K562 (cell line): ENCODE data around the gene SUOX. TPM values are rescaled to one million over a fixed set of nuclear protein-coding genes. Genes with fewer than 3 reads are reported as not detected.

Experiments
- ATAC-seq: fragments of 200-7000 bp; cut with Tn5 transposase; 3 replicates; pipeline ENCODE4 v1.9.1; 2020; ENCODE audit warnings: moderate library complexity
- BruUV-seq: library from RNA; stranded (reverse); fragments of 400-500 nt; replicated peaks from 2 replicates; lab custom pipeline; 2021; lab: Mats Ljungman, UMichigan
- CTCF ChIA-PET: fragments of 300-600 bp; formaldehyde crosslinking; extraction: SDS; loops from one replicate; lab custom pipeline; 2021; ENCODE audit warnings: low intra/inter-chr PET ratio; lab: Yijun Ruan, JAX
- POLR2A ChIA-PET: fragments of 300-600, 350-650 bp; sonication (Branson Sonifier 250); formaldehyde crosslinking; extraction: SDS; loops from one replicate; lab custom pipeline; 2021; ENCODE audit warnings: antibody characterized with exemption, inconsistent platforms; lab: Yijun Ruan, JAX
- DNase-seq, 4 experiments: peaks; one replicate each; pipeline versions ENCODE4 v3.0.0 to v3.0.0-alpha.2; 2011 to 2018; ENCODE audit warnings: low spot score in 3 of 4, mixed read lengths in 3 of 4; ENCODE audit errors: extremely low read depth in 1 of 4
- FAIRE-seq: peaks from 2 replicates; lab custom pipeline; 2011; peaks lifted over from hg19 to GRCh38; lab: Jason Lieb, UNC
- H2AFZ ChIP-seq: 2 replicates; pipeline ENCODE4 v1.6.0; 2011; ENCODE audit warnings: low read depth, low read length, control low read depth, inconsistent platforms
- H3K27ac ChIP-seq: fragments of 200-600 bp; 3 replicates; pipeline ENCODE4 v1.8.0; 2011; ENCODE audit warnings: low read depth, mild to moderate bottlenecking, control low read depth, inconsistent platforms, low read length, moderate library complexity, mixed read lengths; ENCODE audit errors: extremely low read depth
- H3K27me3 ChIP-seq, 2 experiments: fragments of 300-600 bp in 1 of 2; 2 replicates in 1 of 2; 3 replicates in 1 of 2; pipeline versions ENCODE4 v1.6.0 to v1.8.0; 2011; ENCODE audit warnings: inconsistent platforms in 2 of 2, low read length in 2 of 2, mild to moderate bottlenecking in 1 of 2, mixed read lengths in 1 of 2, moderate library complexity in 1 of 2; ENCODE audit not compliant: control insufficient read depth in 2 of 2, insufficient read depth in 2 of 2
- H3K36me3 ChIP-seq: fragments of 300-600 bp; 3 replicates; pipeline ENCODE4 v1.8.0; 2011; ENCODE audit warnings: mild to moderate bottlenecking, low read length, inconsistent platforms; ENCODE audit not compliant: control insufficient read depth, insufficient read depth
- H3K4me1 ChIP-seq, 2 experiments: fragments of 200-600 bp in 1 of 2; replicated peaks in 1 of 2; 2 replicates in 1 of 2; 3 replicates in 1 of 2; pipeline versions ENCODE4 v1.5.1 to v1.8.0; 2011; ENCODE audit warnings: inconsistent platforms in 2 of 2, low read length in 2 of 2, mild to moderate bottlenecking in 1 of 2, mixed read lengths in 1 of 2, moderate library complexity in 1 of 2; ENCODE audit not compliant: control insufficient read depth in 2 of 2, insufficient read depth in 2 of 2
- H3K4me2 ChIP-seq: 2 replicates; pipeline ENCODE4 v1.6.1; 2011; ENCODE audit warnings: low read length, control low read depth, inconsistent platforms, mixed read lengths; ENCODE audit not compliant: insufficient read depth
- H3K4me3 ChIP-seq: fragments of 200-600 bp; sonication (generic), shearing (Covaris generic); 2 replicates; pipeline ENCODE4 v1.5.1; 2016; ENCODE audit warnings: control low read depth, inconsistent platforms
- H3K79me2 ChIP-seq: fragments of 200-600 bp; 3 replicates; pipeline ENCODE4 v1.8.0; 2011; ENCODE audit warnings: low read length, inconsistent platforms; ENCODE audit not compliant: control insufficient read depth, insufficient read depth
- H3K9ac ChIP-seq, 2 experiments: 2 replicates each; pipeline versions ENCODE4 v1.6.0 to v1.6.1; 2011; ENCODE audit warnings: low read depth in 2 of 2, low read length in 2 of 2, control low read depth in 1 of 2, inconsistent platforms in 1 of 2, mild to moderate bottlenecking in 1 of 2, mixed read lengths in 1 of 2; ENCODE audit not compliant: insufficient read depth in 1 of 2
- H3K9me1 ChIP-seq: one replicate; pipeline ENCODE4 v1.6.0; 2011; ENCODE audit warnings: inconsistent platforms, mild to moderate bottlenecking, low read length, moderate library complexity; ENCODE audit not compliant: control insufficient read depth, insufficient read depth
- H3K9me3 ChIP-seq: replicated peaks from 2 replicates; pipeline ENCODE4 v1.5.1; 2011; ENCODE audit warnings: low read depth, low read length, inconsistent platforms; ENCODE audit not compliant: control insufficient read depth, insufficient read depth
- H4K20me1 ChIP-seq: replicated peaks from 2 replicates; pipeline ENCODE4 v1.6.1; 2011; ENCODE audit warnings: low read length, inconsistent platforms, mixed read lengths; ENCODE audit not compliant: control insufficient read depth, insufficient read depth
- MCM5 ChIP-seq: fragments of 450-650 bp; IDR thresholded peaks from 2 replicates; pipeline ENCODE4 v1.6.1; 2016; ENCODE audit warnings: low read depth
- NR2C1 ChIP-seq, 2 experiments: fragments of 450-650 bp; IDR thresholded peaks; 2 replicates each; pipeline ENCODE4 v1.6.1; 2017; ENCODE audit warnings: mild to moderate bottlenecking in 2 of 2, antibody characterized with exemption in 1 of 2, inconsistent platforms in 1 of 2, missing compliant biosample characterization in 1 of 2, missing genetic modification characterization in 1 of 2
- NR2C2 ChIP-seq, 2 experiments: fragments of 200-800 bp in 1 of 2; sonication (Bioruptor generic) in 1 of 2; sonication (generic) in 1 of 2; formaldehyde crosslinking in 1 of 2; IDR thresholded peaks; 2 replicates each; pipeline versions ENCODE4 v1.6.1 to v1.8.0; 2016 to 2022; ENCODE audit warnings: mild to moderate bottlenecking in 1 of 2, missing compliant biosample characterization in 1 of 2, missing genetic modification characterization in 1 of 2, missing genetic modification reagents in 1 of 2
- WGBS: fragments of 100-300 bp; shearing (Covaris generic); methylation state at CpG from one replicate; pipeline ENCODE4 v1.1.6; 2016; ENCODE audit warnings: low coverage, mixed read lengths; ENCODE audit not compliant: insufficient coverage; ENCODE audit errors: missing lambda C conversion rate; 5-methylcytosine and 5-hydroxymethylcytosine counted together
- in situ Hi-C: fragments of 300-500 bp; cut with MboI; formaldehyde crosslinking; loops from 4 replicates; pipeline ENCODE4 v1.15.0; 2018; ENCODE audit warnings: inconsistent platforms, mixed read lengths
- intact Hi-C: fragments of 100-400 bp; cut with micrococcal nuclease; formaldehyde crosslinking; loops from 2 replicates; pipeline ENCODE4 v1.14.2; 2022
- polyA plus RNA-seq, 8 experiments: library from polyadenylated mRNA; depleted of rRNA in 4 of 8; stranded (reverse) in 5 of 8; unstranded in 3 of 8; fragments of >200 nt; fragmentation: Nextera tagmentation in 2 of 8; fragmentation: Illumina TruSeq in 1 of 8; extraction: Ambion mirVana in 2 of 8; extraction: Trizol in 1 of 8; gene quantifications; 2 replicates each; pipeline versions ENCODE4 v1.2.1 to v1.2.3, GENCODE V29; 2011 to 2014; ENCODE audit warnings: inconsistent platforms in 1 of 8, missing spikeins in 1 of 8
- total RNA-seq, 7 experiments: library from RNA; depleted of rRNA in 6 of 7; stranded (reverse); fragments of >200 nt in 6 of 7; fragmentation: Illumina TruSeq in 2 of 7; extraction: Trizol in 2 of 7; gene quantifications; 2 replicates each; pipeline versions ENCODE4 v1.2.1 to v1.2.3, GENCODE V29; 2011 to 2021; ENCODE audit warnings: low replicate concordance in 1 of 7

The SUOX gene
- total and polyA plus RNA-seq, 9 of the 15 experiments (the other 6 are each of a cell fraction or from before 2014, with no cell fraction given), result 9.2 to 39.7 (median 25.4) TPM

- DNase-seq (no peak), FAIRE-seq (no peak), ATAC-seq (no peak)
- in situ Hi-C loops, result no loop called here
- no peak overlapping the region for H3K4me2 ChIP-seq
- H3K79me2 ChIP-seq, result no peaks in the 10 kb centered on the region
- TF ChIP-seq NR2C2 (CRISPR knock-in tag; IDR thresholded peaks at IDR 0.05) (no peak), NR2C2 (tag; IDR thresholded peaks at IDR 0.05) (0 out of 2 replicates have a peak, but pooled peaks have one; percentile 24), NR2C1 (IDR thresholded peaks at IDR 0.05) (peak; percentile 42; the same call in 1 of the 2 replicates), NR2C1 (tag; IDR thresholded peaks at IDR 0.05) (peak; percentile 63), MCM5 (no peak)
- TF ChIP-seq, all 486 proteins: peak for 2
- no peak overlapping the region for H3K4me3 ChIP-seq
- intact Hi-C loops, result no loop called here
- ChIA-PET POLR2A (interaction anchor here (0.6 to 2.0 kb wide), 8 partner anchors 11 to 156 kb away, joined by 3 to 6 read pairs (median 3); partner anchors contain the start of gene RAB5B), CTCF (no interaction called here)
- H3K36me3 ChIP-seq, result no peaks in the 10 kb centered on the region
- 0 out of 2 replicates have a peak overlapping the region, but pooled peaks have one; percentile 4 for H2AFZ ChIP-seq
- no TSS peak for BruUV-seq
- no peak overlapping the region for H3K9ac ChIP-seq
- H3K9me3 ChIP-seq, result no peaks in the 10 kb centered on the region
- H3K4me1 ChIP-seq, result peaks cover 7 to 10% of the 10 kb centered on the region in 2 experiments; a peak in 4 of 5 replicates
- H3K27ac ChIP-seq, result no peak overlapping the region
- H3K27me3 ChIP-seq, result no peaks in the 10 kb centered on the region
- WGBS, result 36% methylated on average over 5 of the region's 5 CpGs
- no peaks in the 10 kb centered on the region; the same call in 1 of the 2 replicates for H4K20me1 ChIP-seq
- H3K9me1 ChIP-seq, result no peaks in the 10 kb centered on the region
These were observed 39.8 kb upstream of the SUOX start for GRCh38 chr12:55957106-55957859.
